ENCODE results near the gene NXPH3.
A peak's percentile ranks its signal among the peaks of the same experiment; 100 is the strongest.
"Not testable (repeated sequence)": the region's sequence is repeated elsewhere in the genome, so short reads cannot be mapped to it uniquely, and the experiment has no call there.

Gene NXPH3

GRCh38 chr17:49547566-49547965 is 28.1 kb upstream of the NXPH3 start:
- FAIRE-seq (no peak), DNase-seq (ENCODE audit: insufficient read length, low spot score) (no peak)
- TF ChIP-seq POLR2AphosphoS5 (IDR thresholded peaks at IDR 0.05; ENCODE audit: low read depth, low read length) = no peak
- TF ChIP-seq SPI1 (IDR thresholded peaks at IDR 0.05; ENCODE audit: low read depth, low read length) = no peak
- no peak for TF ChIP-seq TAF1 (IDR thresholded peaks at IDR 0.05; ENCODE audit: low read depth, low read length)
- no peak for TF ChIP-seq POU2F2 (IDR thresholded peaks at IDR 0.05; ENCODE audit: low read depth, low read length)
- TF ChIP-seq PAX5 (IDR thresholded peaks at IDR 0.05; ENCODE audit: insufficient read depth, low read length, severe bottlenecking) = no peak
- TF ChIP-seq POLR2A (IDR thresholded peaks at IDR 0.05; ENCODE audit: low read depth, low read length) = no peak

GRCh38 chr17:49548051-49548505 is 27.6 kb upstream of the NXPH3 start:
- DNase-seq (ENCODE audit: insufficient read length, low spot score) (no peak), FAIRE-seq (no peak)
- TF ChIP-seq TAF1 (IDR thresholded peaks at IDR 0.05; ENCODE audit: low read depth, low read length) (no peak), POLR2A (IDR thresholded peaks at IDR 0.05; ENCODE audit: low read depth, low read length) (no peak), SPI1 (IDR thresholded peaks at IDR 0.05; ENCODE audit: low read depth, low read length) (no peak), POU2F2 (IDR thresholded peaks at IDR 0.05; ENCODE audit: low read depth, low read length) (no peak)

GRCh38 chr17:49548506-49549310 is 27.0 kb upstream of the NXPH3 start:
- FAIRE-seq (peak; percentile 63), DNase-seq (ENCODE audit: insufficient read length, low spot score) (no peak)
- TF ChIP-seq PAX5 (IDR thresholded peaks at IDR 0.05; ENCODE audit: insufficient read depth, low read length, severe bottlenecking) = no peak
- no peak for TF ChIP-seq SPI1 (IDR thresholded peaks at IDR 0.05; ENCODE audit: low read depth, low read length)
- TF ChIP-seq POLR2A (IDR thresholded peaks at IDR 0.05; ENCODE audit: low read depth, low read length) = no peak
- no peak for TF ChIP-seq TAF1 (IDR thresholded peaks at IDR 0.05; ENCODE audit: low read depth, low read length)
- no peak for TF ChIP-seq POU2F2 (IDR thresholded peaks at IDR 0.05; ENCODE audit: low read depth, low read length)
- TF ChIP-seq POLR2AphosphoS5 (IDR thresholded peaks at IDR 0.05; ENCODE audit: low read depth, low read length) = no peak

DNA sequence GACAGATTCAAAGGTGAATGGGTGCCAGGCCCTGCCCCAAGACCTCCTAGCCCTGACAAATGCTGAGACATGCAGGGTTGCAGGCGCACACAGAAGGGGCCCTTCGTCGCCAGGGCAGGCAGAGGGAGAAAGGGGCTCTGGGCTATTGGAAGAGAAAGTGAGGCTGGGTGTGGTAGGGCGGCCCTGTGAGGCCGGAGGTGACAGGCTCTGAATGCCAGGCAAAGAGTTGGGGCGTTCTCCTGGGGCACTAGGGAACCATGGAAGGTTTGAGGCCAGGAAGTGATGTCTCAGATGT is 26.4 kb upstream of the NXPH3 start:
- FAIRE-seq (no peak), DNase-seq (ENCODE audit: insufficient read length, low spot score) (no peak)
- TF ChIP-seq SPI1 (IDR thresholded peaks at IDR 0.05; ENCODE audit: low read depth, low read length) = no peak
- TF ChIP-seq POU2F2 (IDR thresholded peaks at IDR 0.05; ENCODE audit: low read depth, low read length) = no peak
- TF ChIP-seq TAF1 (IDR thresholded peaks at IDR 0.05; ENCODE audit: low read depth, low read length) = no peak
- no peak for TF ChIP-seq PAX5 (IDR thresholded peaks at IDR 0.05; ENCODE audit: insufficient read depth, low read length, severe bottlenecking)
- no peak for TF ChIP-seq POLR2A (IDR thresholded peaks at IDR 0.05; ENCODE audit: low read depth, low read length)
- no peak for TF ChIP-seq POLR2AphosphoS5 (IDR thresholded peaks at IDR 0.05; ENCODE audit: low read depth, low read length)

GRCh38 chr17:49549691-49550678 is 25.7 kb upstream of the NXPH3 start:
- peak; percentile 23 for FAIRE-seq

DNA sequence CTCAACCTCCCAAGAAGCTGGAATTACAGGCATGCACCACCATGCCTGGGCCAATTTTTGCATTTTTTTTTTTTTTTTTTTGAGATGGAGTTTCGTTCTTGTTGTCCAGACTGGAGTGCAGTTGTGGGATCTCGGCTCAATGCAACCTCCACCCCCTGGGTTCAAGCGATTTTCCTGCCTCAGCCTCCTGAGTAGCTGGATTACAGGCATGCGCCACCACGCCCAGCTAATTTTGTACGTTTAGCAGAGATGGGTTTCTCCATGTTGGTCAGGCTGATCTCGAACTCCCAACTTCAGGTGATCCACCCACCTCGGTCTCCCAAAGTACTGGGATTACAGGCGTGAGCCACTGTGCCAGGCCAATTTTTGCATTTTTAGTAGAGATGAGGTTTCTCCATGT is 24.9 kb upstream of the NXPH3 start:
- DNase-seq (ENCODE audit: insufficient read length, low spot score); FAIRE-seq: not testable (repeated sequence)

More at GRCh38 chr17:49549691-49550678, 25.7 kb upstream of the NXPH3 start:
- DNase-seq (ENCODE audit: insufficient read length, low spot score) = no peak
- TF ChIP-seq POLR2AphosphoS5 (IDR thresholded peaks at IDR 0.05; ENCODE audit: low read depth, low read length) (no peak), POLR2A (IDR thresholded peaks at IDR 0.05; ENCODE audit: low read depth, low read length) (no peak), SPI1 (IDR thresholded peaks at IDR 0.05; ENCODE audit: low read depth, low read length) (no peak), TAF1 (IDR thresholded peaks at IDR 0.05; ENCODE audit: low read depth, low read length) (no peak), PAX5 (IDR thresholded peaks at IDR 0.05; ENCODE audit: insufficient read depth, low read length, severe bottlenecking) (no peak), POU2F2 (IDR thresholded peaks at IDR 0.05; ENCODE audit: low read depth, low read length) (no peak)

- no peak for FAIRE-seq
- no peak for TF ChIP-seq POLR2A (IDR thresholded peaks at IDR 0.05; ENCODE audit: low read depth, low read length)
- no peak for TF ChIP-seq TAF1 (IDR thresholded peaks at IDR 0.05; ENCODE audit: low read depth, low read length)
- no peak for TF ChIP-seq SPI1 (IDR thresholded peaks at IDR 0.05; ENCODE audit: low read depth, low read length)
- TF ChIP-seq POU2F2 (IDR thresholded peaks at IDR 0.05; ENCODE audit: low read depth, low read length) = no peak
- TF ChIP-seq POLR2AphosphoS5 (IDR thresholded peaks at IDR 0.05; ENCODE audit: low read depth, low read length) = no peak
- no peak for TF ChIP-seq PAX5 (IDR thresholded peaks at IDR 0.05; ENCODE audit: insufficient read depth, low read length, severe bottlenecking)
- no peak for DNase-seq (ENCODE audit: insufficient read length, low spot score)
Observed at GRCh38 chr17:49551221-49552069, 24.2 kb upstream of the NXPH3 start.

DNA sequence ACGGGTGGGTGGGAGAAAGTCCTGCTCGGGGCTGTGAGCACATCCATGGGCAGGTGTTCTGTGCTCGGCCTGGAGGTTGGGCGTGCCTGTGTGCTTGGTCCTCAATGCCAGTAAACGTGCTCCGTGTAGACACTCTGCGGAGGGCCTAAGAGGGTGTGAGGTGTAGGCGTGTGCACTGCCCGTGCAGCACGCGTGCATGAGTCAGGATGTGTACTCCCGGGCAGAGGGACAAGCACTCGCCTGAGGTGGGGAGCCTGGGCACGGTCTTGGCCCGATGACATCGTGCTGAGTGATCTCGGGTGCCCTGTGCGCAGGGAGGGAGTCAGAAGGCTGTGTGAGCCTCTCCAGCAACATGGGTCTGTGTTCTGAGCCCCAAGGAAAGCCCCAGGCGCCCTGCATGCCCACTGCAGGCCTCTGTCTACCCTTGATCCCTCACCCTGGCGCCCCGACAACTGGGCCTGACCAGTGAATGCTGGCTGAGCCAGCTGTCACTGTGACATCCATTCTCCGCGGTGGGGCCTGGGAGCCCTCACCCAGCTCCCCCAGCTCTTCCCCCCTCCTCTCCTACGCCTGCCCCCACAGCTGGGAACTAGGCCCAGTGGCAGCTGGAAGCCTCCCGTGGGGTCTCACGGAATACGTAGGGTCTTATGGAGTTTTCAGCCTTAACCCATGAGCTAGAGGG is 23.5 kb upstream of the NXPH3 start:
- no peak for FAIRE-seq

More for the DNA sequence above, 23.5 kb upstream of the NXPH3 start:
- DNase-seq (ENCODE audit: insufficient read length, low spot score) = no peak
- TF ChIP-seq POU2F2 (IDR thresholded peaks at IDR 0.05; ENCODE audit: low read depth, low read length) (no peak), PAX5 (IDR thresholded peaks at IDR 0.05; ENCODE audit: insufficient read depth, low read length, severe bottlenecking) (no peak), SPI1 (IDR thresholded peaks at IDR 0.05; ENCODE audit: low read depth, low read length) (no peak), TAF1 (IDR thresholded peaks at IDR 0.05; ENCODE audit: low read depth, low read length) (no peak), POLR2AphosphoS5 (IDR thresholded peaks at IDR 0.05; ENCODE audit: low read depth, low read length) (no peak), POLR2A (IDR thresholded peaks at IDR 0.05; ENCODE audit: low read depth, low read length) (no peak)

All from GM12891 (cell line).